Epithelial cell of prostate (primary cell): Measurements from ENCODE around the gene KIAA0586.
A peak's percentile ranks its signal among the peaks of the same experiment; 100 is the strongest.
"Not testable (repeated sequence)": the region's sequence is repeated elsewhere in the genome, so short reads cannot be mapped to it uniquely, and the experiment has no call there.

Source experiments
- DNase-seq: peaks from one replicate; pipeline ENCODE4 v3.0.0-alpha.2; 2011; ENCODE audit warnings: low read depth, low spot score
- H3K27ac ChIP-seq: fragments of 450-650 bp; 2 replicates; pipeline ENCODE4 v1.5.1; 2017; ENCODE audit warnings: mild to moderate bottlenecking

Gene KIAA0586

GRCh38 chr14:58460772-58461171 is 33.3 kb downstream of the KIAA0586 start:
- no peak for DNase-seq

GRCh38 chr14:58463147-58463546 is 35.6 kb downstream of the KIAA0586 start:
- H3K27ac ChIP-seq = no peak overlapping the region
- DNase-seq = no peak

More at GRCh38 chr14:58460772-58461171, 33.3 kb downstream of the KIAA0586 start:
- no peak overlapping the region for H3K27ac ChIP-seq

GRCh38 chr14:58464652-58465051 is 37.1 kb downstream of the KIAA0586 start:
- peak overlapping the region; percentile 44 for H3K27ac ChIP-seq
- peak; percentile 61 for DNase-seq

GRCh38 chr14:58465421-58465820 is 37.9 kb downstream of the KIAA0586 start:
- DNase-seq = peak; percentile 52
- H3K27ac ChIP-seq = peak overlapping the region; percentile 44

GRCh38 chr14:58466459-58466858 is 38.9 kb downstream of the KIAA0586 start:
- no peak for DNase-seq
- no peak overlapping the region for H3K27ac ChIP-seq

GRCh38 chr14:58467575-58467974 is 40.1 kb downstream of the KIAA0586 start:
- H3K27ac ChIP-seq = no peak overlapping the region
- DNase-seq = no peak

GRCh38 chr14:58469309-58469708 is 41.8 kb downstream of the KIAA0586 start:
- DNase-seq = no peak
- no peak overlapping the region for H3K27ac ChIP-seq

DNA sequence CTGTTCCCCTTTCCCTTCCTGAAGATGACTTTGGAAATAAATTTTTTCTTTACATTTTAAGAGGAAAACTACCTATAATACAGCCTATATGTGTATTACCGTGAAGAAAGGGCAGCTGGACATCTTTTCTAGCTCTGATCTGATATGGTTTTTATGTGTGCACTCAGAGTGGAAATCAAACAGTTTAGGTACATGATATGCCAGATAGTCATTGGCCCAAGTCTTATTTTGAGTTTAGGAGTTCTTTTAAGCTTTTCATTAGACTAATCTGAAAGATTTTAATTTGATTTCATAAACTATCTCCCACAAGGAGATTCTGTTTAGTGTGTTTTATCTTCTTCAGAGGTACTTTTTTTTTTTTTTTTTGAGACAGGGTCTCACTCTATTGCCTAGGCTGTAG is 48.8 kb downstream of the KIAA0586 start:
- no peak overlapping the region for H3K27ac ChIP-seq
- DNase-seq = no peak

DNA sequence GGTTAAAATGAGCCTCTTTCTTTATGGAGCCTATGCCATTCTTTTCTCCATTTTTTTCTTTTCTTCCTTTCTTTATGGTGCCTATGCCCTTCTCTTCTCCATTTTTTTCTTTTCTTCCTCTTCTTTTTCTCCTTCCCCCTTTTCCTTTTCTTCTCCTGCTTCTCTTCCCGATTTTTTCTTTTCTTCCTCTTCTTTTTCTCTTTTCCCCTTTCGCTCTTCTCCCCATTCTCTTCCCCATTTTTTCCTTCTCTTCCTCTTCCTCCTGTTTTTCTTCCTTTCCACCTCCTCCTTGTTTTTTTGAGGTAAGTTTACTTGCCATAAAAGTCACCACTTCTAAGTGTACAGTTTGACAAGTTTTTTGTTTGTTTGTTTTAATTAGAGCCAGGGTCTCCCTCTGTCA is 50.1 kb downstream of the KIAA0586 start:
- no peak for DNase-seq
- H3K27ac ChIP-seq = no peak overlapping the region

DNA sequence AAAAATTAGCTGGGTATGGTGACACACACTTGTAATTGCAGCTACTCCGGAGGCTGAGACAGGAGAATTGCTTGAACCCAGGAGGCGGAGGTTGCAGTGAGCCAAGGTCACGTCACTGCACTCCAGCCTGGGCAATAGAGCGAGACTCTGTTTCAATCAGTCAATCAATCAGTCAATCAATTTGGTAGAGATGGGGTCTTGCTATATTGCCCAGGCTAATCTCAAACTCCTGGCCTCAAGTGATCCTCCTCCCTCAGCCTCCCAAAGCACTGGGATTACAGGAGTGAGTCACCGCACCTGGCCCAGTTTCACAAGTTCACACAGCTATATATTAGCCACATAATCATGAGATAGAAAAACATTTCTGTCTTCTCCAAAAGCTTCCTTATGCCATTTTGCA is 50.8 kb downstream of the KIAA0586 start:
- not testable (repeated sequence) for H3K27ac ChIP-seq, DNase-seq

- DNase-seq = no peak
- H3K27ac ChIP-seq = no peak overlapping the region
Observed at GRCh38 chr14:58479975-58480374, 52.5 kb downstream of the KIAA0586 start.

DNA sequence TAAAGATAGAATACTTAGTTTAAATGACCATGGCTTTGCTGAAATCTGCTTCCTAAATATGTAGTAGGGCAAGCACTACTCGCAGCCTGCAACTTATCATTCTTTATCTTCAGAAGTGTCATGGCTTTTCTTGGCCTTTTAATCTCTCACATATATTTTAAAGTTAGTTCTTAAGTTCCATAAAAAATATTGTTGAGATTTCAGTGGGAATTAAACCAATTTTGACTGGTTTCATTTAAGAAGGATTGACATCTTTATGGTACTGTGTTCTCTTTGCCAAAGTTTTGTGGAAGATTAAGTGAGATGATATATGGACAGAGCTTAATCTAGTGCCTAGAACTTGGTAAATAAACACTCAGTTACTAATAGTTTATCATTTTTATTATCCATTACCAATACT is 56.7 kb downstream of the KIAA0586 start:
- no peak overlapping the region for H3K27ac ChIP-seq
- DNase-seq = no peak

GRCh38 chr14:58488550-58488949 is 61.0 kb downstream of the KIAA0586 start:
- peak overlapping the region; percentile 1 for H3K27ac ChIP-seq
- DNase-seq = no peak

DNA sequence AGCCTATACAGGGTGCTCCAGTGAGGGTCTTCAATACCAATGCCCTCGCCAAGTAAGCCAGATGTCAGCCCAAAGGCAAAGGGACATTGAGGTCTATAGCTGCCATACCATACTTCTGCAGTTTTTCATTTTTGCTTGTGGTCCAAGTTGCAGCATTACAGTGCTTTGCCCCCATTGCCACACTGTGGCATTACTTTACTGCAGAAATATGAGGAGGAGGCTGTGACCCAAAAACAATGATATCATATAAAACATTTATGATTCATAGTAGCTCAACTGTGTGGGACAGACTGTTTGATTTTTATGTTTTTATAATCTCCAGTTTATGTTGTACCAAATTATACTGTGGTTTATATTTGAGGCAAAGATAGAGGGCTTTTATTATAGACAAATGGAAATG is 64.1 kb downstream of the KIAA0586 start:
- H3K27ac ChIP-seq = no peak overlapping the region
- no peak for DNase-seq

DNA sequence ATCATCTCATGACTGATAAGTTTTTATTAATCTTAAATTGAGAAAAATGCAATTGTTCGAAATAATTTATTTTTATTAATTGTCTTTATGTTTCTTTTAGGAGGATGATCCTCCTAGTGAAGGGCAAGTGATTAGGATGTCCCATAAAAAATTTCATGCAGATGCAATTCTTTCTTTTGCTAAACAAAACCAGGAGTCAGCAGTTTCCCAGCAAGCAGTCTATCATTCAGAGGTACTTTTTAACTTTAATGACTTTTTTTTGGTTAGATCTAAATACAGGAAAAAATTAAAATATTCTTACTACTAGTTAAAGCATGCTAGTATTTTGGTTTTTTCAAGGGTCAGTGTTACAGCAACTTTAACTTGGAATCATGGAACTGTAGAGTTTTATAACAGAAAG is 64.5 kb downstream of the KIAA0586 start:
- no peak overlapping the region for H3K27ac ChIP-seq
- DNase-seq = no peak

- peak; percentile 40 for DNase-seq
- no peak overlapping the region for H3K27ac ChIP-seq
Observed at GRCh38 chr14:58501214-58501816, 73.8 kb downstream of the KIAA0586 start.

DNA sequence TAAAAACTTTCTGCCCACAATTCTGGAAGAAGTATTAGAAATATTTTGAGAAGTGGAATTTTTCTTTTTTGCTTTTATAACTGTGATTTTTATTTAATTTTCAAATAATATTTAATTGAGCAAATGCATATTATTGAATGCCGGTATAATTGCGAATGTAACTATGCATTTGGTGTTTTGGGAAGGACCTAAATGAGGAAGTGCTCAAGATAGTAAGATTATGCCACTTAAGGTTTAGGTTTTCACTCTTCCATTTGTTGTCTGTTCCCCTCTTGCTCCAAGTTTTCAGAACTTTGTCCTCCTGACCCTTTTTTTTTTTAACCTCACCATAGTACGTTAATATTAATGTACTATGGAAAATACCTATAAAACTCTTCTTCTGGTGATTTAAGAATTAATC is 85.8 kb downstream of the KIAA0586 start:
- DNase-seq = no peak
- H3K27ac ChIP-seq = no peak overlapping the region

DNA sequence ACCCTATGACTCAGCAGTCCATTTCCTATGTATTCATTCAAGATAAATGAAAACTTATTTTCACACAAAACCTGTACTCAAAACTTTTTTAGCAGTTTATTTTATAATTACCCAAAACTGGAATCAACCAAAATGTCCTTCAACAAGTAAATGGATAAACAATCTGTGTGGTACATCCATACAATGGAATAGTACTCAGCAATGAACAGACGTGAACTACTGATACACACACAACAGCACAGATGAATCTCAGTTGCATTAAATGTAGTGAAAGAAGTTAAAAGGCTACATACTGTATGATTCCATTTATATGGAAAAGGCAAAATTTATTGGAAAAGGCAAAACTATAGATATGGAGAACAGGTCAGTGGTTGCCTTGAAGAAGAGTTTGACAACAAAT is 90.1 kb downstream of the KIAA0586 start:
- H3K27ac ChIP-seq = no peak overlapping the region
- DNase-seq = no peak

GRCh38 chr14:58525691-58526090 is 98.2 kb downstream of the KIAA0586 start:
- H3K27ac ChIP-seq, DNase-seq: not testable (repeated sequence)

- DNase-seq = no peak
- H3K27ac ChIP-seq = no peak overlapping the region
Observed at GRCh38 chr14:58533446-58533845, 105.9 kb downstream of the KIAA0586 start.

DNA sequence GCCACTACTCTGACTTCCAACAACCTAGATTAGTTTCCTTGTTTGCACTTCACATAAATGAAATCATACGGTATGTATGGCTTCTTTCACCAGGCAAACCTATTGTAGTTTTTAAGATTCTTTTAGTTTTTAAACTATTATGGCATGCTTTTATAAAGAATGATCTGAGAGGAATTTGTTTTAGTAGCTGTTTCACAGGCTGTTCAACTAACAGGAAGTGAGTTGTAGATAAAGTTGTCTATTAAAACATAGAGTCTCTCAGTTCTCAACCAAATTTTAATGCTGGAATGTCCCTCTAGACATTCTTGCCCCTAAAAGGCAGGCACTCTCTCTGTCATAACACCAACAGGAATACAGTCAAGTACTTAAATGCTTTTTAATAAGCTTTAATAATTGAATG is 107.5 kb downstream of the KIAA0586 start:
- no peak for DNase-seq
- no peak overlapping the region for H3K27ac ChIP-seq

DNA sequence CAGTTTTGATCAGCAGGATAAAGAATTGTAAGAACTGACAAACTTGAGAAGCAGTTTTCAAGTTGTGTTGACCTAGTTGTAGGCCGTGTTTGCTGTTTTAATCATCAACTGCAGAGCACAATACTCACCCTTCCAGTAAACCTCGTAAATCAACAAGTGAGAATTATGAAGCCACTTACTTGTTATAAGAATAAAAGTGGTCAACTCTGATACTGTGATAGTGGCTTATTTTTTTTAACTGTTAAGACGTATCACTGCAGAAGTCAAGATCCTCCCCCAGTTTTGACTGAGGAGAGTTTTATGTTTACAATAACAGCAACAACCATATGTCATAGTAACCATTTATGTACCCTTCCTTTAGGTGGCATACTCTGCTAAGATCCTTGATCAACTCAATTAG is 109.5 kb downstream of the KIAA0586 start:
- no peak overlapping the region for H3K27ac ChIP-seq
- DNase-seq = no peak
